Cardiac muscle cell (in vitro differentiated cells and primary cell): ENCODE measurements around the gene GIPC3. TPM values are rescaled to one million over a fixed set of nuclear protein-coding genes. Genes with fewer than 3 reads are reported as not detected.
A peak's percentile ranks its signal among the peaks of the same experiment; 100 is the strongest.
"Not testable (repeated sequence)": the region's sequence is repeated elsewhere in the genome, so short reads cannot be mapped to it uniquely, and the experiment has no call there.

ENCODE experiments used
- DNase-seq, 2 donors: peaks; one replicate each; pipeline versions ENCODE4 v3.0.0 to v3.0.0-alpha.2; 2010 to 2017; ENCODE audit warnings: low read depth in 1 of 2, low spot score in 1 of 2
- H3K27ac ChIP-seq: fragments of 200-600 bp; sonication (generic); 2 replicates; pipeline ENCODE4 v1.5.1; 2016
- H3K27me3 ChIP-seq: fragments of 200-600 bp; sonication (generic); 2 replicates; pipeline ENCODE4 v1.6.0; 2016; ENCODE audit warnings: control low read depth
- H3K36me3 ChIP-seq: fragments of 200-600 bp; sonication (generic); 2 replicates; pipeline ENCODE4 v1.5.1; 2016; ENCODE audit warnings: control low read depth
- H3K4me1 ChIP-seq: fragments of 200-600 bp; sonication (generic); 2 replicates; pipeline ENCODE4 v1.8.1; 2017; ENCODE audit warnings: low read depth, mild to moderate bottlenecking, mixed run types
- H3K4me3 ChIP-seq: fragments of 200-600 bp; sonication (generic); 2 replicates; pipeline ENCODE4 v1.5.1; 2016; ENCODE audit warnings: mild to moderate bottlenecking
- H3K9me3 ChIP-seq: fragments of 200-600 bp; sonication (generic); 2 replicates; pipeline ENCODE4 v1.5.1; 2017; ENCODE audit warnings: low read depth, mild to moderate bottlenecking, control low read depth
- CTCF ChIP-seq: IDR thresholded peaks from 2 replicates; pipeline ENCODE4 v1.5.1; 2012; ENCODE audit warnings: low read depth, mild to moderate bottlenecking, low read length
- polyA plus RNA-seq: library from polyadenylated mRNA; unstranded; fragments of >200 nt; fragmentation: Nextera tagmentation; extraction: Ambion mirVana; gene quantifications from 2 replicates; pipeline ENCODE4 v1.2.1, GENCODE V29; 2016
- total RNA-seq: library from RNA; depleted of rRNA; stranded (reverse); fragments of >200 nt; gene quantifications from 2 replicates; pipeline ENCODE4 v1.2.3, GENCODE V29; 2016

The GIPC3 gene
- total and polyA plus RNA-seq, 2 experiments from 2014 or later: 0.13 to 0.54 TPM

DNA sequence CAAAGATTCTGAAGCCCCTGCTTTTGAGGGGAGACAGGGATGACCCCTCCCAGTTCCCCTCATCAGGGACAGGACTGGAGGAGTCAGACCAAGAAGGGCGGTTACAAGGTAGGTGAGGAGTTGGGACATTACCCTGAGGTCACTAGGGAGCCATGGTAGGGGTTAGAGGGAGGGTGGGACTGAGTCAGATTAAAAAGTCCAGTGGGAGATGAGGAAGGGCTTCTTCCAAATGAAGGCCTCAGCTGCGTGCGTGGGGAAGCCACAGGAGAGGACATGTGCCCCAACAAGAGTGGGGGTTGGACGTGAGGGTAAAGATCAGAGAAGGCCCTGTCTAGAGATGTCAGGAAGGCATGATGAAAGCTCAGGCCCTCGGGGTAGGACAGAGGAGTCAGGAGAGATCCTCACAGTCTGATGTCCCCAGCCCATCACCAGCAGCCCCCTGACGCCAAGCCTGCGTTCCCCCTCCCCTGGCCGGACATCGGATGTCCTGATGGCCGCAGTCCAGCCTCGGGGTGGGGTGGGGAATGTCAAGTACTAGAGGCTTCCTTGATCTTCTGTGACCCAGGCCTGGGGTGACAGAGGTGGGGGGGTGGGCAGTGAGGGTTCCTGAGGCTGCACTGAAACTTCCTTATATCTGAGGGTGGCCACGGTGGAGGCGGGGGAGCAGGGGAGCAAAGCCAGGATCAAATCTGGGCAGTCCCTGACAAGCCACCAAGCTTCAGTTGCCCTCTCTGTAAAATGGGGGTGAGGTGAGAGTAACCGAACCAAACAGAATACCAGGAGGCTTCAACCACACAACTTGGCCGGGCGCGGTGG, 21.4 kb upstream of the GIPC3 start:
- no peak for DNase-seq
- Histone ChIP-seq H3K36me3 (no peaks in the 10 kb centered on the region), H3K9me3 (no peaks in the 10 kb centered on the region), H3K4me3 (no peak overlapping the region), H3K27ac (no peak overlapping the region), H3K4me1 (no peaks in the 10 kb centered on the region), H3K27me3 (no peaks in the 10 kb centered on the region)
- no peak for TF ChIP-seq CTCF

GRCh38 chr19:3565139-3565538, 20.1 kb upstream of the GIPC3 start:
- no peaks in the 10 kb centered on the region for H3K4me1 ChIP-seq
- no peak for TF ChIP-seq CTCF
- H3K4me3 ChIP-seq: no peak overlapping the region
- no peaks in the 10 kb centered on the region for H3K36me3 ChIP-seq
- no peak for DNase-seq
- H3K27me3 ChIP-seq: no peaks in the 10 kb centered on the region
- H3K9me3 ChIP-seq: no peaks in the 10 kb centered on the region
- H3K27ac ChIP-seq: no peak overlapping the region

- DNase-seq, H3K27ac ChIP-seq, H3K4me1 ChIP-seq, H3K4me3 ChIP-seq, H3K36me3 ChIP-seq, H3K27me3 ChIP-seq, H3K9me3 ChIP-seq: not testable (repeated sequence)
Observed at GRCh38 chr19:3570042-3570441, 15.2 kb upstream of the GIPC3 start.

DNA sequence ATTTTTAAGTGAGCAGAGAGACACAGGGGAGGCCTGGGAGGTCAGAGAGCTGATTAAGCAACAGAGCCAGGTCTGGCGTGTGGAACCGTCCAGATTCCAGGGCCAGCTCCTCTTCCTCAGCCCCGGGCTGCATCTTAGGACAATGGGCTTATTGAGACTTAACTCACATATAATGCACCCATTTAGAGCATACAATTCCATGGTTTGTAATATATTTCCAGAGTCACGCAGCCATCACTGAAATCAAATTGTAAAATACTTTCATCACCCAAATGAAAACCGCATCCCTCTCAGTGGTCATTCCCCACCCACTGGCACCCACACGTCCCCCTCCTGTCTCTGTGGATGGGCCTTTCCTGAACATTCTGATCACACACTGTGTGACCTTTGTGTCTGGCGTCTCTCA, 14.7 kb upstream of the GIPC3 start:
- Histone ChIP-seq H3K4me1 (no peaks in the 10 kb centered on the region), H3K27me3 (no peaks in the 10 kb centered on the region), H3K4me3 (no peak overlapping the region), H3K9me3 (no peaks in the 10 kb centered on the region), H3K36me3 (no peaks in the 10 kb centered on the region), H3K27ac (no peak overlapping the region)
- no peak for TF ChIP-seq CTCF
- no peak for DNase-seq

- DNase-seq: peak; percentile 100
- Histone ChIP-seq H3K4me1 (peaks cover 3% of the 10 kb centered on the region), H3K27me3 (no peaks in the 10 kb centered on the region), H3K36me3 (no peaks in the 10 kb centered on the region), H3K4me3 (peak overlapping the region; percentile 23), H3K27ac (no peak overlapping the region), H3K9me3 (no peaks in the 10 kb centered on the region)
- TF ChIP-seq CTCF: no peak
Observed at GRCh38 chr19:3572132-3572854, 13.0 kb upstream of the GIPC3 start.

DNA sequence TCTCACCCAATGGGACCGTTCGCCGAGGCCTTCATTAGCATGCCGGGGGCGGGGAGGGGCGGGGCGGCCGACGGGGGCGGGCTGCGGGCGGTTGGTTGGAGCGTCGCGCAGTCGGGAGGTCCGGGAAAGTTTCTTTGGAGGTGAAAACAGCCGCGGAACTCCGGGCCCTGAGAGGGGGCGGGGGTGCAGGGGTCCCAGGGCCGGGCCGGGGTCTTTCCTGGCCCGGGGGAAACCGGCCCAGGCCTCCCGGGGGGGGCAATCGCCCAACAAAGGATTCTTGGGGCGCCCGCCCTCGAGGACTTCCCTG, 12.5 kb upstream of the GIPC3 start, which contains the start of gene HMG20B:
TSS of gene HMG20B (plus strand) at position 90 of the 307 bp plus-strand sequence. CDS start 366 bp downstream, outside the sequence.
- peak within 1 kb of the TSS; percentile 87 for H3K4me3 ChIP-seq
- H3K9me3 ChIP-seq: no peaks in the 10 kb centered on the region
- DNase-seq: no peak
- TF ChIP-seq CTCF: no peak
- no peak within 1 kb of the TSS for H3K27ac ChIP-seq
- no peaks in the 10 kb centered on the region for H3K36me3 ChIP-seq
- H3K4me1 ChIP-seq: peaks cover 3% of the 10 kb centered on the region
- H3K27me3 ChIP-seq: no peaks in the 10 kb centered on the region
